ENCODE results near the gene ADAM33.

GRCh38 chr20:3686421-3686820 lies 4.6 kb upstream of the ADAM33 start:
- TF ChIP-seq BHLHE40 (IDR thresholded peaks at IDR 0.05; ENCODE audit: borderline replicate concordance), result no peak
- no peak for TF ChIP-seq HDGF (IDR thresholded peaks at IDR 0.05; ENCODE audit: borderline replicate concordance)
- TF ChIP-seq TARDBP (IDR thresholded peaks at IDR 0.05), result no peak
- TF ChIP-seq SUZ12 (IDR thresholded peaks at IDR 0.05), result no peak
- TF ChIP-seq FOXM1 (IDR thresholded peaks at IDR 0.05; ENCODE audit: borderline replicate concordance), result no peak
- TF ChIP-seq PKNOX1 (IDR thresholded peaks at IDR 0.05), result no peak
- no peak for TF ChIP-seq FOXA1 (IDR thresholded peaks at IDR 0.05)
- no peak for TF ChIP-seq FOXK2 (IDR thresholded peaks at IDR 0.05)
- no peak for TF ChIP-seq SP1 (IDR thresholded peaks at IDR 0.05)
- TF ChIP-seq CTBP1 (IDR thresholded peaks at IDR 0.05; ENCODE audit: borderline replicate concordance), result no peak
- TF ChIP-seq ELF4 (IDR thresholded peaks at IDR 0.05), result no peak
- no peak for TF ChIP-seq LEF1 (IDR thresholded peaks at IDR 0.05; ENCODE audit: borderline replicate concordance)
- TF ChIP-seq NFRKB (IDR thresholded peaks at IDR 0.05), result no peak
- TF ChIP-seq ARNT (IDR thresholded peaks at IDR 0.05), result no peak

Data from HEK293T (cell line).